CD4-positive, alpha-beta T cell treated with Interleukin-4 for 4 hours (primary cell): ENCODE measurements around the gene WWOX.

Source experiments
- DNase-seq: peaks from one replicate; pipeline ENCODE4 v3.0.0-alpha.2; 2020

WWOX gene

DNA sequence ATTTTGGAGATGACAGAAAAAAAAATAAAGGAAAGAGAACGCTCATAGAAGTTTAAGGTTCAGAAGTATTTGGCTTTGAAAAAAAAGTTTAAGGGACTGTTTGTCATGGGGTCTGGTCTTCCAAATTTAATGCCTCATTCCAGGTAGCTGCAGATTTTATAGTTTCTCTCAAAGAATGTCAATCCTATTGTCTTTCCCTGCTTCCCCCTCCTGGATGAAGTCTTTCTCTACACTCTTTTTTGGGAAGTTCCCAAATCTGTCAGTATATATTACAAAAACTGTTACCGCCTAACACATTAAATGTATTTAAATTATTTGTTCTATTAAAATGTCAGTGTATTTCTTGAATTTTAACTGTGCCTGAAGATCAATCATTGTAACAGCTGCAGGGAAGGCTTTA is 1043.6 kb downstream of the WWOX start:
- no peak for DNase-seq

- DNase-seq: no peak
Observed at GRCh38 chr16:79150151-79150550, 1050.7 kb downstream of the WWOX start.

DNA sequence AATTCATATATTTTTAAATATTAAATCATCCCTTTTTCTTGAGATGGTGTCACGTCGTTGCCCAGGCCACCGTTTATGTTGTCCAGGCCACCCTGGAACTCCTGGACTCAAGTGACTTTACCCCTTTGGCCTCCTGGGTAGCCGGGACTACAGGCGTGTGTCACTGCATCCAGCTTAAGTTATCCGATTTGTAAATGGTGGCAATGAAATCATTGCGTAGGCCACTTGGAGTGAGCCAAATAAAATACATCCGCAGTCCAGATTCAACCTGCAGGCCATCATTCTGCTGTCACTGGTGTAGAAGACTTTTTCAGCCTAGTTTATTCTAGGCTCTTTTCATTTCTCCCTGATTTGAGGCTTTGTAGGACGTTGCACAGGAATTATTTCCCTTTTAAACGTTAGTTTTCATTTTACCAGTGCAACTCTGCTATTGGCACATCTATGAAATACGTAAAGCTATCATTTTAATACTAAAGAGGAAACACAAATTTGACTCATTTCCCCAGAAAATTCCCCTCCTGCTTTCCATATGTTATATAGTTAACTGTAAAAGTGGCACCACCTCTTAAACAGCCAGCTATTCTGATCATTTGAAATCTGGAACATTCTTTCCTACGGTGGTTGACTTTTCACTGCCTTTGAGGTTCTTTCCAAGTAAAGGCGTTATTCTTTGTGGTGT is 1051.3 kb downstream of the WWOX start:
- no peak for DNase-seq

DNA sequence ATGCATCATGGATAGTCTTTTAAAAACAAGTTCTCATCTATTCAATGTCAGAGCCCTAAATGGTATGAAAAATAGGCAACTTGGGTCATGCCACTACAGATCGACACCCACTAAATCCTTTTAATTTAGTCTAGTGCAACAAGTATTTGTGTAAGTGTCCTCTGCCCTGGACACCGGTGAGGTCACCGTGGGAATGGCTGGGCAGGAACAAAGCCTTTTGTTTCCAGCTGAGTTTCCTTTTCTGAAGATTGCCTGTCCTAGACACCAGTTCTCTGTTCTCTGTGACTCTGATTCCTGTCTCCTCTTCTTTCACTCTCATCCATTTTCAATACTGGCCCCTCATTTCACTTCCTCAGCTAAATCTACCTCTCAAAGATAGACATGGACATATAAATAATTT is 1054.6 kb downstream of the WWOX start:
- DNase-seq: no peak

DNA sequence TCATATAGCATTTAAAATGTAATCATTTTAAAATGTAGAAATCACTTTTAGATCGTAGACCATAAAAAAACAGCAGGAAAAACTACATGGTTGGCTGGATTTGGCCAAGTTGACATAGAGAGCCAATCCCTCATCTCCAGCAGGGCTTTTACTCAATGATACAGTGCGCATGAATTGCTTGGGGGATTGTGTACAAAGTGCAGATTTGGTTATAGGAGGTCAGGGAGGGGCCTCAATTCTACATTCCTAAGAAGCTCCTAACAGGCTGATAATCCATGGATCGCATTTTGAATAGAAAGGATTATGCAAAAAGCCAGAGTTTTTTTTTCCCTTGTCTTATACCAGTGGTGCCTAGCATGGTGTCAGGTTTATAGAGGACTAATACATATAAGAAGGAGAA is 1056.0 kb downstream of the WWOX start:
- DNase-seq: no peak

DNA sequence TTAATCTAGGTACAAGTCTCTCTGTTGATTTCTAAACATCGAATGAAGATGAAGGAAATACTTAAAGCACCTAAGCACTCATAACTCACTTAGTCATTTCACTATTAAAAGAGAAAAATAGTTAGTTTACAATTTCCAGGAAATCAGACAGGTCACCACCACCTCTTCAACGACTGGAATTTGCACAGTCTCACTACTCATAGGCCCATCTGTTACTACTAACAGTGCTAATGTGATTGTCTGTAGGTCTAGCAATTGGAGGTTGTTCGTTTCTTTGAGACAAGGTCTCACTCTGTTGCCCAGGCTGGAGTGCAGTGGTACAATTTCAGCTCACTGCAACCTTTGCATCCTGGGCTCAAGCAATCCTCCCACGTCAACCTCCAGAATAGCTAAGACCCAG is 1056.5 kb downstream of the WWOX start:
- DNase-seq: no peak

GRCh38 chr16:79156761-79157160 is 1057.3 kb downstream of the WWOX start:
- DNase-seq: no peak

- no peak for DNase-seq
Observed at GRCh38 chr16:79158337-79158736, 1058.9 kb downstream of the WWOX start.

DNA sequence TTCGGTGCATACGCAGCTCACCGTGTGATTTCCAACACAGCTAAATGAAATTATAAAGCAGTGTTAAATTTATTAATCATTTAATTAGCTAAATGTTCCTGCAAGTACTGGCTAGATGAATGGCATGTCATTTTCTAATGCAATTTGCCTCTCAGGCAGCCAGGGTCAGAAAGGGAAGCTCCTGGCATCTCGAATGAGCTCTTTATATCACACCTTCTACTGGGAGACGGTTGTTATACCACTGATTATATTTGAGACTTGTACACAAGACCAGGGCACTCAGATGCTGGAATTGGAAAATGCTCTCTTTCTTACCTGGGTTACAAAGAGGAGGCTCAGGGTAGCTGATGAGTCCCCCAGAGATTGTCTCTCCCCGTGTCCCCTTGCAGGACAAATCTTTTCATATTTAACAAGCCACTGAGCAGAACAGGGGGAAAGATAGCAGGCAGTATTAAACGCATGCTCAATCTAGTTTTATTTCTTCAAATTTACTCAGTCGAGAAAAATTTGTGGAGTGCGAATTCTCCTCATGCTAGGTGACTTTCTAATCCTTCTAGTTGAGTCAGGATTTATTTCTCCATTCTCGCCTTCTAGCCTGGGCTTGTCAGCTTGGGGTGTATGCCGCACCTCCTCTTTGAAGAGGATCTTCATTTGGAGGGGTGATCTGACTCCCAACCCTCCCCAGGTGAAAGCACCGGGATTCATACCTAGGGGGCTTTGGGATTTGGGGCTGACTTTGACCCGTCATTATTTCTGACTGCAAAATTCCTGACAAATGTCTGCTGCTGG is 1060.0 kb downstream of the WWOX start:
- DNase-seq: no peak

GRCh38 chr16:79162977-79163376 is 1063.5 kb downstream of the WWOX start:
- DNase-seq: no peak

DNA sequence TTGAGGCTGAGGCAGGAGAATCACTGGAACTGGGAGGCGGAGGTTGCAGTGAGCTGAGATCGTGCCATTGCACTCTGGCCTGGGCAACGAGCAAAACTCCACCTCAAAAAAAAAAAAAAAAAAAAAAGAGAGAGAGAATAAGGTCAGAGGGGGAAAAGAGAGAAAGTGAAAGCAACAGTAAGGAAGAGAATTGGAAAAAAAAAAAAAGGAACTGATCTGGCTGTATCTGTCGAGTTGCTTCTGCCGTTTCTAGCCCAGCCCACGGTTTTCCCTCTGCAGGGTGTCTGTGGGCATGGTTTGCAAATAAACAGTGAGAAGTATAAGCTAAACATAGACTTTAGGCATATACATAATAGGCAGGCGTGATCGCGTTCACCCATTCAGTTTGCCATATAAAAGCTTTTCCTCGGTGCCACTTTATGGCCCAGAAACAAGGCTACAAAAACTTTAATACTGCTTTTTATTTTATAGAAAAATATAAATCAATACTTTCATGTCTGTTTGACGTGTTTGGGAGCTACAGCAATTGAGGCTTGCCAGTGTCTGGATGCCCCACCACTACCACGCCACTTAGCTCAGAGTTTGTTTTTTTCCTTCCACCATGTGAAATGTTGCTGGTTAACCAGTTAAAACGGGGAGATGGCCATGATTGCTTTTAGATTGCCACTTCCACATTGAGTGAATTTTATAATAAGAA is 1064.4 kb downstream of the WWOX start:
- no peak for DNase-seq

GRCh38 chr16:79164388-79164995 is 1065.0 kb downstream of the WWOX start:
- no peak for DNase-seq

DNA sequence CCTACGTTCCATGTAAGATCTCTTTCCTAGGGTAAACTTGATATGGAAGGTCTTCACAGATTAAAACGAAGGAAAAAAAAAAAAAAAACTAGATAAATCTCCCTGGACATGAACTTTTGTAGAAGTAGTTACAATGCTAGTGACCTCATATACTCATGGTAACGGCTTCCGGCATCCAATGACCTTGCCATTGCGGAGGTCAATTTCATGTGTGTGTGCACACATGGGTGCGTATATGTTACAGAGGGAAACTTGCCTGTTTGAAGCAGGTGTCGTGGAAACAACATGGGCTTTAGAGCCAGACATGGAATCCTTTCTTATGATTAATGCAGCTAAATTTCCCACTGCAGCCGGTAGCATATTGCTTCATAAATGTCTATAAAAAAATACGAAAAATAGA is 1065.6 kb downstream of the WWOX start:
- no peak for DNase-seq

DNA sequence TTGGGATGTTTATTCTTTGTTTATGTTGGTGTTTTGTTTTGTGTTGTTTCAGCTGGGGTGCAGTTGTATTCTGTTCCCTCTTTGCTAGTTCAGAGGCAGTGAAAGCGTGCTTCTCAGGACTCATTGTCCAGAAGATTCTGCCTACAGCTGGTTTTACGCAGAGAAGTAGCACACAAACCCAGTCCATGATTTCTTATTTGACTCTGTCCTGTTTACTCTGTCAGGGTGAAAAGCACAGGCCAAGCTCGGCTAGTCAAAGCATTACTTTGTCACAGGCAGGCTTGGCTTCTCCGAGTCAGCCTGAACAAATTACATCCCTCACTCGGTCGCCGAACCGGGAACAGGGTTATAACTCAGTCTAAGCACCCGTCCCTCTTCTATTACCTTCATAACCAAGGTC is 1066.1 kb downstream of the WWOX start:
- DNase-seq: no peak

GRCh38 chr16:79167893-79168292 is 1068.4 kb downstream of the WWOX start:
- no peak for DNase-seq

DNA sequence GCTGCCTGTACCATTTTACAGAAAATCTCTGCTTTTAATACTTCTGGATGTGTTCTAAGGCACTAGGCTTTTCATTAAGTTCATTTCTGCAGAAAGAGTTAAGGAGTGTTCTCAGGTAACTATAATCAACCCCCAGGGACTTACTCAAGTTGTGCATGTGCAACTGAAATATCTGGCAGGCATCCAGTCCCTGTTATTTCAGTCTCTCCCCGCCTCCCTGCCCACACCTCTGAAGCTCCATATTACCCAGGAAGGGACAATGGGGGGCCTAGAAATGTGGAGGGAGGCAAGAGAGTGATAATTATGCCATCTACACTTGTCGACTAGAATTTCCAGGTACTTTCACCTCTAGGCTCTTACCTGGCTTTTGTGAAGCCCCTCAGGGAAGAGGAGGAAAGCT is 1068.9 kb downstream of the WWOX start:
- no peak for DNase-seq

GRCh38 chr16:79169239-79169638 is 1069.8 kb downstream of the WWOX start:
- no peak for DNase-seq

DNA sequence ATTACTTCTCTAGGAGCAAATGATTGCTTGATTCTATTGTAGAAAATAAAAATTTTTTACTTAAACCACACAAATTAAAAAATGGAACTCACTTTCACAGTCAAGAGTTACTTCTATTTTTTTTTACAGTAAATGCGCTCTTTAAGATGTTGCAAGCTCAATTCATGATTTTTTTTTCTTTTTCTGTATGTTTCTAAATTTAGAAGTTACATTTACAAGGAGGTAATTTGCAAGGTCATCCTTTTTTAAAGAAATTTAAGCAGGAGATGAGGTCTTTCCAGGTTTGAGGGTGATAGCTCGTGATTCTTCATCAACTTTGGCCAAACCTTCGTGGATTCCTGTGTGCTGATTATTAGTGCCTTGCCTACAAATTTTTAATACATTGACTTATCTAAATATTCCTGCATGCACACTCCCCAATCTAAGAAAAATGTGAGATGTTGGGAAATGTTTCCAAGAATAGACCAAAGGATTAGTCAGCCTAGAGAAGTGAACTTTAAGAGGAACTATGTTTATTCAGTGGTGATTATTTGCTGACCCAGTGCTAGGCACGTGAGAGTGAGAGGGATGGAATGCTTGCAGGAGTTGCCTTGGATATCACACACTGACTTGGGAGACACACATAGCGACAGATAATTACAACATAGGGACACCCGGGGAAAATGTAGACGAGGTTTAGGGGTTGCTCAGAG is 1071.2 kb downstream of the WWOX start:
- no peak for DNase-seq

- no peak for DNase-seq
Observed at GRCh38 chr16:79171504-79171903, 1072.0 kb downstream of the WWOX start.

DNA sequence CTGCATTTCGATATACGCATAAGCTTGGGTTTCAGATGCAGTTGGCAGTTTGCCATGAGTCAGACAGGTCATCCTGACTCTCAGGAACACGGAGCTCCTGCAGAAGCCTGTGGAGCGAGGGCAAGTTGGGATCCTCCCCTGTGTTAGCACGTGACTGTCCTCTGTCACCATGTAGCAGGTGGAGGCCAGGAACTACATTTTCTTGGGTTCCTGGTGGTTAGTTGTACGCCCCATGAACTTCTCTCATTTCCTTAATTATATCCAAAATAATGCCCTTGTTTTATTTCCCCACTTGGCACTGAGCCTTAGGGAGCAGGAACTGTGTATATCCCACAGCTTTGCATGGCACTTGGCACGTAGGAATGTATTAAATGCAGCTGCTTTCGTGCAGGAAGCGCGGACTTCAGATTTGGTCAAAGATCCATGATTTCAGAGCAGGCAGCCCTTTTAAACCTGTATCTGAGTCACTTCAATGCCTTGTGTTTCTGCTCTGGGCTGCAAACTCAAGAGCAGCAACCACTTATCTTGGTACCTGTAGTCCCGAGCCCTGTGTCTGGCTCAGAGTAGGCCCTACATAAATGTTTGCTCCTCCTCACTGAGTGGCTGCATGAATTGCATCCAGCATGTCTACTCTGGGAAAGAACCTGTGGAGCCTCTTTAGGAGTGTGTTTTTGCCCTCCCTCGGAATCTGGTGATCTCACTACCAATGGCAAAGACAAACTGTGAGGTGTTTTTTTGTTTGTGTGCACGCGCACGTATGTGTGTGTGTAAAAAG is 1072.7 kb downstream of the WWOX start:
- no peak for DNase-seq

DNA sequence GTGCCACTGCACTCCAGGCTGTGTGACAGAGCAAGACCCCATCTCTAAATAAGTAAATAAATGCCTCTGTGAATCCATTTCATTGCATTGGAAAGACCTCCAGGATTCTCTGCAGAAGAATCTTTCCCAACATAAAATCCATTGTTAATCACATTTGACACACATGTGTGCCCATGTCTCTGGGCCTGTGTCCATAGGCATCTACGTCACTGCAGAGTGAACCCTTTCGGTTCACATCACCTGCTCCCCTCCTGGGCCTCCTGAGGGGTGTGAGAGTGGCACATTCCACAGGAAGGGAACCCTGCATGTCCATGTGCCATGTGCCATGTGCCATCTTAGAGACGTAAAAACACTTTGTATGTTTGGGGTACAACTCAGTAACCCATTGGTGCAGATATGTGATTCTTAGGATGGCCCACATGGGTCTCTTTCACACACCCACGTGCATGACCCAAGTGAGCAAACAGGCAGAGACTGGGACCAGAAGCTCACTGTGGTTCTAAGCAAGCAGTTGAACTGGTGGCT is 1073.6 kb downstream of the WWOX start:
- DNase-seq: no peak

DNA sequence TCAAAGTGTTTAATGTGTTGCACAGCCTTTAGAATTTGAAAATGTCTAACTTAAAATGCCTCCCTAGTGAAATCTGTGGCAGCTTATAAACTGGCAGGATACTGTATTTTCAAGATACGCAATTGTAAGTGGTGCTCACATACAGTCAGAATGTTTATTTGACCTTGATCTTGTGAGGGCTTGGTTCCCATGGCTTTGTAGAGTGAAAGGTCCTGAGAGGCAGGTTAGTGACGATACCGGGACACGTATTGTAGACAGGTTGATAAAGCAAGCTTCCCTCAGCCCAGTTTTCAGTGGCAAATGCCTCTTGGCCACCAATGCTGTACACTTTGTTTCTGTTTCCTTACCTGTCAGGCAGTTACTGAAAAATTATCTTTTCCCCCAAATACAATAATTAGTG is 1074.5 kb downstream of the WWOX start:
- DNase-seq: no peak
